A673 (cell line): ENCODE data around the gene HEYL. TPM values are rescaled to one million over a fixed set of nuclear protein-coding genes. Genes with fewer than 3 reads are reported as not detected.
A peak's percentile ranks its signal among the peaks of the same experiment; 100 is the strongest.

ENCODE experiments used
- BruUV-seq: library from RNA; stranded (reverse); fragments of 400-500 nt; replicated peaks from 2 replicates; lab custom pipeline; 2021; lab: Mats Ljungman, UMichigan
- CTCF ChIA-PET: fragments of 300-600 bp; sonication (Branson Sonifier 250); formaldehyde crosslinking; loops from one replicate; lab custom pipeline; 2022; ENCODE audit warnings: antibody characterized with exemption; lab: Charles Lee
- POLR2A ChIA-PET: fragments of 300-600 bp; sonication (Branson Sonifier 250); formaldehyde crosslinking; loops from one replicate; lab custom pipeline; 2022; ENCODE audit warnings: antibody characterized with exemption; ENCODE audit not compliant: low non-redundant PET; lab: Charles Lee
- DNase-seq: peaks from one replicate; pipeline ENCODE4 v3.0.0-alpha.2; 2015; ENCODE audit warnings: low spot score
- H3K27ac ChIP-seq: fragments of 200-600 bp; sonication (generic); 2 replicates; pipeline ENCODE4 v1.5.1; 2016; ENCODE audit warnings: mixed run types, low read depth, mild to moderate bottlenecking, mixed read lengths, antibody characterized with exemption, low read length; ENCODE audit not compliant: poor library complexity, severe bottlenecking
- H3K27me3 ChIP-seq: fragments of 200-600 bp; sonication (generic); replicated peaks from 2 replicates; pipeline ENCODE4 v1.6.1; 2017; ENCODE audit warnings: mixed run types, low read depth, mild to moderate bottlenecking, mixed read lengths, antibody characterized with exemption, low read length; ENCODE audit not compliant: insufficient read depth, poor library complexity
- H3K36me3 ChIP-seq: fragments of 200-600 bp; sonication (generic); 2 replicates; pipeline ENCODE4 v1.6.1; 2016; ENCODE audit warnings: mixed run types, mild to moderate bottlenecking, mixed read lengths, antibody characterized with exemption, low read length; ENCODE audit not compliant: insufficient read depth, poor library complexity, severe bottlenecking
- H3K4me1 ChIP-seq: fragments of 200-600 bp; sonication (generic); 2 replicates; pipeline ENCODE4 v1.6.1; 2017; ENCODE audit warnings: mixed run types, mild to moderate bottlenecking, mixed read lengths, antibody characterized with exemption, low read length; ENCODE audit not compliant: insufficient read depth, poor library complexity, severe bottlenecking
- H3K4me3 ChIP-seq: fragments of 200-600 bp; sonication (generic); 2 replicates; pipeline ENCODE4 v1.5.1; 2016; ENCODE audit warnings: low read depth, mixed run types, mild to moderate bottlenecking, mixed read lengths, low read length; ENCODE audit not compliant: poor library complexity, severe bottlenecking
- H3K9me3 ChIP-seq: fragments of 200-600 bp; sonication (generic); 2 replicates; pipeline ENCODE4 v1.6.1; 2016; ENCODE audit warnings: mixed run types, low read depth, mild to moderate bottlenecking, mixed read lengths, antibody characterized with exemption, low read length; ENCODE audit not compliant: poor library complexity, severe bottlenecking
- CTCF ChIP-seq: fragments of 300-800, 200-600 bp; sonication (generic); conservative IDR thresholded peaks from 2 replicates; pipeline ENCODE4 v1.5.1; 2017; ENCODE audit warnings: low read depth, mild to moderate bottlenecking, antibody characterized with exemption, low read length, moderate library complexity, mixed read lengths
- EZH2 ChIP-seq: fragments of 200-600 bp; sonication (generic); IDR thresholded peaks from 2 replicates; pipeline ENCODE4 v1.6.1; 2017; ENCODE audit warnings: borderline replicate concordance, low read depth, mild to moderate bottlenecking, mixed read lengths, antibody characterized with exemption, low read length; ENCODE audit not compliant: poor library complexity, severe bottlenecking
- intact Hi-C: fragments of 100-400 bp; cut with micrococcal nuclease; formaldehyde crosslinking; loops from one replicate; pipeline ENCODE4 v1.10.0; 2022; ENCODE audit not compliant: unreplicated experiment
- total RNA-seq: library from RNA; stranded (reverse); gene quantifications from 2 replicates; pipeline ENCODE4 v1.2.3, GENCODE V29; 2021

HEYL gene
- total RNA-seq, 1 experiment from 2014 or later, result 0.77 TPM

- H3K27me3 ChIP-seq, result peaks cover 45% of the 10 kb centered on the region
- CTCF ChIA-PET, result no interaction called here
- POLR2A ChIA-PET, result interaction anchor here (0.8 kb wide), 1 partner anchor 18 kb away, joined by 3 read pairs; the partner anchor contains the start of gene HPCAL4
Measured at GRCh38 chr1:39673215-39673614, 33.8 kb upstream of the HEYL start.

GRCh38 chr1:39672551-39672947 is 33.1 kb upstream of the HEYL start:
- Histone ChIP-seq H3K9me3 (no peaks in the 10 kb centered on the region), H3K36me3 (no peaks in the 10 kb centered on the region), H3K27ac (no peak overlapping the region), H3K4me3 (no peak overlapping the region), H3K27me3 (peaks cover 45% of the 10 kb centered on the region), H3K4me1 (no peaks in the 10 kb centered on the region)
- intact Hi-C loops, result no loop called here
- CTCF ChIA-PET, result no interaction called here
- DNase-seq, result no peak
- BruUV-seq, result no TSS peak
- POLR2A ChIA-PET, result no interaction called here
- TF ChIP-seq CTCF (peak; percentile 27; the same call in 1 of the 2 replicates), EZH2 (no peak)

More at GRCh38 chr1:39673215-39673614, 33.8 kb upstream of the HEYL start:
- H3K4me1 ChIP-seq, result no peaks in the 10 kb centered on the region
- H3K9me3 ChIP-seq, result no peaks in the 10 kb centered on the region
- no TSS peak for BruUV-seq
- intact Hi-C loops, result no loop called here
- no peaks in the 10 kb centered on the region for H3K36me3 ChIP-seq
- TF ChIP-seq EZH2 (no peak), CTCF (no peak)
- H3K27ac ChIP-seq, result no peak overlapping the region
- no peak overlapping the region for H3K4me3 ChIP-seq
- no peak for DNase-seq

GRCh38 chr1:39671793-39672550 is 32.5 kb upstream of the HEYL start, which contains the start of gene NT5C1A:
NT5C1A (minus strand) TSS chr1:39672107; CDS start chr1:39672038, 69 bp downstream.
- Histone ChIP-seq H3K9me3 (no peaks in the 10 kb centered on the region), H3K27ac (no peak within 1 kb of the TSS), H3K4me1 (no peaks in the 10 kb centered on the region), H3K27me3 (peaks cover 45% of the 10 kb centered on the region), H3K36me3 (no peaks in the 10 kb centered on the region), H3K4me3 (peak within 1 kb of the TSS; percentile 43)
- intact Hi-C loops, result no loop called here
- BruUV-seq, result no TSS peak
- no peak for DNase-seq
- TF ChIP-seq CTCF (no peak), EZH2 (no peak)
- ChIA-PET CTCF (interaction anchor here (1.5 to 1.9 kb wide), 2 partner anchors 14 to 48 kb away, joined by 4 to 9 read pairs; no protein-coding TSS in a partner anchor), POLR2A (no interaction called here)
